Fibroblast of the conjunctiva (primary cell): ENCODE results near the gene PARVB.

ENCODE experiments used
- DNase-seq: peaks from one replicate; pipeline ENCODE4 v3.0.0-alpha.2; 2010; ENCODE audit warnings: low read depth

The PARVB gene

DNA sequence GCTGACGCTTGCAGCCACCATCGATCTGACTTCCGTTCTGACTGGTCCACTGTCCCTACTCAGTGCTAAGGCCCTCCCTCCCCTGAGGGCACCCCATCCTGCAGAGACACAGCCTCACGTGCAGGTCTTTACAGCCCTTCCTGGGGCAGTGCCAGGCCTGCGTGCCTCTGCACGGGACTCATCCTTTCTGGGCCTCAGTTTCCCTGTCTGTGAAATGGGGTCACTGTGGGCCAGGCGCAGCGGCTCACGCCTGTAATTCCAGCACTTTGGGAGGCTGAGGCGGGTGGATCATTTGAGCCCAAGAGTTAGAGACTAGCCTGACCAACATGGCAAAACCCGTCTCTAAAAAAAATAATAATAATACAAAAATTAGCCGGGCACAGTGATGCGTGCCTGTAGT is 138.9 kb downstream of the PARVB start:
- DNase-seq, result no peak

DNA sequence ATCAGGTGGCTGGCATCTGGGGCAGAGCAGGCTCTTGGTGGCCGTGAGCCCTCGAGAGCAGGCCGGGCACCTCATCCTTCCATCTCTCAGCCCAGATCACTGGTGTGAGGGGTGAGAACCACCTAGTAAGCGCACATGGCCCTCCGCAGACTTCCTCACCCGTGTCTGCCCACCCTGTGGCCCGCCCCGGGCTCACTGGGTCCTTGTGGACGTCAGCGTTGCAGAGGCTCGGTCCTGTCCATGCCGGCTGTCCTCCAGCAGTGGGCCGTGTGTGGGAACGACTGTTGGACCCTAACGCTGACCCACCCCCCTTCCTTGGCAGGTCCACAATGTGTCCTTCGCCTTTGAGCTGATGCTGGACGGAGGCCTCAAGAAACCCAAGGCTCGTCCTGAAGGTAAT is 139.4 kb downstream of the PARVB start:
- DNase-seq, result no peak

DNA sequence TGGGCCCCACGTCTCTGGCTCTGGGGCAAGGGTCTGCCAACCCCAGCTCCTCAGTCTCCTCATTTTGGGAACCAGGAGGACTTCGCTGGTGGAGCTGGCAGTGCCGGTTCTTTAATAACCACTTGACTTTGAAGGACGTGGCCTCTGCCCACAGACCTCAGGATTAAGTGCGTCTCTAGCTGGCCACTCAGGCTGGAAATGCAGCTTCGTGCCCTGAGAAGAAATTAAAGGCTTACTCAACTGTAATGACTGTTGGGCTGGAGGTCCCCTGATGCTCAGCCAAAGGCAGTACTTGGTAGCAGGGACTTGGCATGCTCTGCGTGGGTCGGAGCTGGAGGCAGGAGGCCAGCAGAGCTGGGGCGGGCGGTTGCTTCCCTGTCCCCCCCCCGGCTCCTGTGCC is 139.9 kb downstream of the PARVB start:
- DNase-seq, result no peak

DNA sequence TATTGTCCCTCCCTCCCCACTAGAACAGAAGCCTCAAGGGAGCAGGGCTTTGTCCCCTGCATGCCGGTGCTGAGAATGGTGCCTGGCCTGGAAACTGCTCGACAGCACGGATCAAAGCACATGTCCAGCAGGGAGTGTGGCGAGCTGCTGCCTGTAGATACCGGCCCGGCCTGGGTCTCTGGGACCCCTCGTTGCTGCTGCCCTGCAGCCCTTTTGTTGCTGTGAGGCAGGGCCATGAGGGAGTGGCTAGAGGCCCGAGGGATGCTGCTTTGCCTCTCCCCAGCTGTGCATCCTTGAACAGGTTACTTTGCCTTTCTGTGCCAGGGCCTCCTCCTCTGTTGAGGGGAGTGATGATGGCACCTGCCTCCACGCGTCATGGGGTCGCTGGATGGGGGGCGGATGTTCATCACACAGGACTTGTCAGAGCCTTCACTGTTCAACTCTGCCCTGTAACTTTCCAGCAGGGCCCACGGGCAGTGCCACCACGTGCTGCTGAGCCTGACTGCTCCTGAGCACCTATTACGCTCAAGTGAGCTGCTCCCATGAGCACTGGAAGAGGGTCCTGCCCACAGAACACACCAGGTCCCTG is 141.3 kb downstream of the PARVB start:
- DNase-seq, result no peak

DNA sequence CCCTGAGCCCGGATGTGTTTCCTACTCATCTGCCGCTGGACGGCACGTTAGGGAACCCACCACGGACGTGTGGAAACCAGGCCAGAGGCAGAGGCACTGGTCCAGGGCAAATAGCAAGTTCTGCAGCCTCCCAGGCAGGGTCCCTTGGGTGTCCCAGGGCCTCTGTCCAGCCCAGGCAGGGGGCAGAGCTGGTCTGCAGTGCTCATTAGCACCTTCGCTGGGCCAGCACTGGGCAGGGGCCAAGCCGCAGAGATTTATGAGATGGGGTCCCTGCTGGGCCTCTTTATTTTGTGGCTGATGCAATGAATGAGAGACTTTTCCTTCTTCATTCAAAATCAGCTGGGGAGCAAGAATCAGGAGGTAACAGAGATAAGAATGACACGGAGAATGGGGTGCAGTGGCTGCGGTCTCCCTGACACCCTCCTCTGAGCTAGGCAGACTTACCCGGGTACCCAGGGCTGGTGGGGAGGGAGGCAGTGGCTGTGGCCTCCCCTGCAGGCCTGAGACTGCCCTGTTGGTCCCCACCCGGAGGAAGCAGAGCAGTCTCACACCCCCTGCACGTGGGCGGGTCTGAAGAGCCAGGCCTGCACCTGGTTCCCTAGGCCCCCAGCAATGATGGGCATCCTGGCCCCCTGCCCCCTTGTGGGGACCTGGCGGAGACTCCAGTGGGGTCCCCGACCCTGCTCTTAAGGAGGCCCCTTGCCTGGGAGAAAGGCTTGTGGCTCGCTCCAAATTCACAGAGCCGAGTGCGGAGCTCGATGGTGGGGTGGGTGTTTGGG is 142.6 kb downstream of the PARVB start:
- DNase-seq, result no peak

DNA sequence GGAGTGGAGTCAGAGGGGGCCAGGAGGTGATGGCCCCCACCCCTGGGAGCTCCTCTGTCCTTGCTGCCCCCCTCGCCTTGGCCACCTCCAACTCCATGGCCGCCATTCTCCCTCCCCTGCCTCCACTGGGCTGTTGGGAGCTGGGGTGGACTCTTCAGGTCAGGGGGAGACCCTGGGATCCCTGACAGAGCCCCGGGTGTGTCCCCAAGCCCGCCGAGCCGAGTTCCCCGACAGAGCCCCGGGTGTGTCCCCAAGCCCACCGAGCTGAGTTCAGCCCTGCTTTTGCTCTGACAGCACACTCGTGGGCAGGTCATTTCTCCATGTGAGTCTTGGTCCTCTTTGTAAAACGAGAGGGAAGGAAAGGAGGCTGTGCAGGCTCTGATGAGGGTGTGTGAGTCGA is 143.4 kb downstream of the PARVB start:
- no peak for DNase-seq

DNA sequence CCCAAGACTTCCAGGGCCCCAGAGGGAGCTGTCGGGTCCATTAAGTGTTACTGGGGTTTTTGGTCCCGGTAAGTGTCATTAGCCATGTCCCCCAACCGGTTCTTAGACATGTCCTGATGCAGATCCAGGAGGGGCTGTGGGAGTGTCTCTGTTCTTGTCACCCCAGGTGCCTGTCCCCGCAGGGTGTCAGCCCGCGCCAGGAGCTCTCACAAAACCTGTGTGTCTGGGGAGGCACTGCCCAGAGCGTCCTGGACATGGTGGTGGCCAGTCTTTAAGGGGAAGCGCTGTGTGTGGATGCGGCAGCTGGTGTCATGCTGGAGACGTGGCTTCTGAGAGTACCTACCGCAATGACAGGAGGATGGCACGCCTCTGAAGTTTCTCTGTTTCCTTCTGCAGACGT is 144.1 kb downstream of the PARVB start:
- DNase-seq, result no peak

DNA sequence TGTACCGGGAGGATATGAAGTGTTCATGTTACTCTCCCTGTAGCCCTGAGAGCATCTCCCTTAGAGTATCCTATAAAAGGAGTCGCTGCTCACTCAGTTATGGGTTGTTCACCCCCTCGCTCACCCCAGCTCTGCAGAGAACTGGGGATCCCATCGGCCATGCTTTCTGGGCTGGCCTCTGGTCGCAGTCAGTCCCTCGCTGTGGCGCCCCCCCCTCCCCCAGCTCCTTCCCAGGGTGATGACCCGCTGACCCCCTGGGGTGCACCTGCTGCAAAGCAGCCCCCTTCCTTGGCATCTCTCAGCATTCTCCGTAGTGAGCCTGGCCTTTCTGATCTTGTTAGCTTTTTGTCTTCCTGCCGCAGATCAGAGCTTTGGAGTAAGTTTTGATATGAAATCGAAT is 146.4 kb downstream of the PARVB start:
- no peak for DNase-seq

DNA sequence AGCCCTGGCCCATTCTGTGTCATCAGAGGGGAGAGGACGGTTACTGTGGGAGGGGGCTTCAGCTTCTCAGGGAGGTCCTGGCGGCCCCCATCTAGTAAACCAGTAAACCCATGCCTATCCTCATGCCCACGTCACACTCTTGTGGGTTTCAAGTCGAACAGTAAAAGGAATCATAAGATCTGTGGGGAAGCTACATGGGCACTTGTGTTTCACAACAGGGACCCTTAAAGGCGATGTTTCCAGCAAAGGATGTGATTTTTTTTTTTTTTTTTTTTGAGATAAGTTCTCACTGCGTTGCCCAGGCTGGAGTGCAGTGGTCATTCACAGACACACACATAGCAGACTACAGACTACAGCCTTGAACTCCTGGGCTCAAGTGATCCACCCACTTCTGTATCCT is 147.5 kb downstream of the PARVB start:
- no peak for DNase-seq

DNA sequence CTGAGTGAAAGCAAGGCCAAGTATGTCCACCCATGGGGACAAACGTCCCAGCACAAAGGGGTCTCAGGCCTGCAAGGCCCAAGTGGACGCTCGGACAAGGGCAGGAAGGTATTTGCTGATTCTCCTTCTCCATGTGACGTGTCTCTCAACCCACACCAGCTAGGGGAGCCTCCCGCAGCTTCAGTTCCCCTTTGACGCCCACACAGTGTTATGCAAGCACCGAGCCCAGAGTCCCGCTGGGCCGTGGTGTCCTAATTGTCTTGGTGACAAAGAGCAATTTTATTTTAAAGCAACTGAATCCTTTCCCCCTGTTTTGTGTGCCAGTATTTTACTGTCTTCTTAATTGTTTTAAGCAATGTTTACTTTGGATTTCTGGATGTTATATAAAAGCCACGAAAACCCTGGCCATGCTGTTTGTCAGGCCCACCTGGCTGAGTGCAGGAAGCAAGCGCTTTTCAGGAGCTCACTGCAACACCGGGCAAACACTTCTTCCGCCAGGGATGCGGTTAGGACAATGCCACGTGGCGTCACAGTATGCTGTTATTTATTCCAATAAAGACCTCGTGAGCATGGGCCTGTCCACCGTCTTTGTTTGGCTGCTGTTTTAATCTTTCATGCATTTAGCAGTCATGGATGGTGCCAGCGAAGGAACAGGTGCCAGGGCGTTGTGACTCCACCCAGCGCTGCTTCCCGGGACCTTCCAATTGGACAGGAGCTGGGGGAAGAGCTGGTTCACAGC is 148.4 kb downstream of the PARVB start:
- DNase-seq, result no peak

DNA sequence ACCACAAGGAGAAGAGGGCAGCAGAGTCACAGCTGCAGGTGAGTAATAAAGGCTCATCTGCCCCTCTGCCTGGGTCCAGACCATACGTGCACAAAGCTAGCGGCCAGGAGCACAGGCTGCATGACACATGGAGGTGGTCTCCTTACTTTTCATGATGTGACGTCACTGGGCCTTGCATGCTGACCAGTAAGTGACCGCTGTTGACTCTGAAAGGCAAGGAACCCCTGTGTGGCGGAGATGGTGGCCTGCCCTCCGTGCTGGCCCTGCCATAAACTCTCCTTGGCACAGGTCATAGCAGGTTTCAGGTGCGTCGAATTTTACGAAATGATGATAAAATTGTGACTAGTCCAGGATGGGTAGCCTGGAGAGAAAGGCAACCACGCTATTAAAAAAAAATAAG is 149.1 kb downstream of the PARVB start:
- DNase-seq, result no peak

DNA sequence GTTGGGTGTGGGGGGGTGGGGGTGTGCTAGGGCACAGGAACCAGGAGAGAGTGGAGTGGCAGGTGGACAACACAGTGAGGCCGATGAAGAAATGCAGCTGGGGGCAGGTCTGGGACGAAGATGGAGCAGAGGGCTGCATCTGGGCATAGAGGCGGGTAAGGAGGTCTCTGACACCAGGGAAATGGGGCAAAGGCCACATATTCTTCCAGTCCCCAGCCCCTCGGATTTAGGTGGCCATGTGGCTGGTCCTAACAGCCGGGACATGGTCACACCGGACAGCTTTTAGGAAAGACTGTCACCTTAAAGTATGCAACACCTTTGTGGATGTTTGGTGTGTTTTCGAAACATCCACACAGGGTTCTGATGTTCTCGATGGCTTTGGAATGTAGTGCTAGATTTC is 151.6 kb downstream of the PARVB start:
- no peak for DNase-seq

DNA sequence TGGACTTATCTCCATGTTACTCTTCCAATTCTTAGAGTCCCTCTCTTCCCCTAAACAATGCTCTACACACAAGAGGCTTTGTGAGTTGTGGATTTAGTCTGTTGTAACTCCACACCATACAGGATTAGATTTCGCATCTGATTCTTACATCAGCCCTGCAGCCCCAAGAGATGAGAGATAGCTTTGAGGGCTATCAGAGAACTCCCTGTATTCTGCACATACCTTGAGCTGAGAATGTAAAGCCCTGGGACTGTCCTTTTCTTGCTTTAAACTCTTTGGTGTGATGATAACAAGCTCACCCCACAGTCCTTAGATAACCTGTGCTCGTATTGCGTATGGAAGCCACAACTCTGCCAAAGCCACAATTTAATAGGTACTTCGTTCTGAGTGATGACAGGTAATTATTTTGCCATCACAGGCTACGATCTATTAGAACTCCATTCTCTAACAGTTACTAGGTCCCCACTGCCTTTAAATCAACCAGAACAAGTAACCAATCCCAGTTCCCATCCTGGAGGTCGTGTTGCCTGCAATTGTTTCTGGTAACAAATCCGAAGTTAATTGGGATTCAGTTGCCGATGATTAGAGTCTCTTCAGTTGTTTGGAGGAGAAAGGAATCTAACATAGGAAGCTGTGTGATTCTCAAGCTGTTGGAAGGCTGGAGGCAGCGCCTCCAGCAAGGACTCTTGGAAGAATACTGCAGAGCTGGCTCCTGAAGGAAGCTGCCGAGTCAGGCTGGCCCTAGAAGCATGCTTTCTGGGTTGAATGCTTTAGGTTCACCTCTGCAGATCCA is 155.3 kb downstream of the PARVB start:
- DNase-seq, result no peak

DNA sequence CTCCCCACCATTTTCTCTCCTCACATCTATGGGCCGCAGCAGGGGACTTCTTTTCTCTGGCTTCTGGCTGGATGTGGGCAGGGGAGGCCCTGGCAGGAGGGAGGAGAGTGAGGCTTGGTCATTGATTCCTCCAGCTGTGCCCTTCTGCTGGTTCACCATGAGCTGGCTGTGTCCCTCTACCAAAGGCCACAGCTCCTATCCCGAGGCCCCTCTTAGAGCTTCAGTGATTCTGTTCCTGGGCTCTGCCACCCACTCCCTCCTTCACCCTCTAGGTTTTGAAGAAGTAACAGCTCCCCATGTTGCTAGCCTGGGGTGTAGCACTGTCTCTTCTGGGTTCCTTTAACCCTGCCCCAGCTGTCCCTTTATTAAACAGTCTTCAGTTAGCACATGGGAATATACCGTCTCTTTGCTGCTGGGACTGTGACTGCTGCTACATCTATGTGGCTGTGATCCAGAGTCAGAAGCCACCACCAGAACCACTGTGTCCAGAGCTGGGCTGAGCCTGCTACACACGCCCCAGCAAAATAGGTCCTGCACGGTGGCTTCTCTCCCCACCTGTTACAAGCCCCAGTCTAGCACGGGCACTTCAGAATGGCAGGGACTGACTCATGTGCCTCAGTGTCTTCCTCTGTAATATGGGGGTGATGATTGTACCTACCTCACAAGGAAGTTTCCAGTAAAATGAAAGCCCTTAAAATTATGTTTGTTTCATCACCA is 156.0 kb downstream of the PARVB start:
- DNase-seq, result no peak

DNA sequence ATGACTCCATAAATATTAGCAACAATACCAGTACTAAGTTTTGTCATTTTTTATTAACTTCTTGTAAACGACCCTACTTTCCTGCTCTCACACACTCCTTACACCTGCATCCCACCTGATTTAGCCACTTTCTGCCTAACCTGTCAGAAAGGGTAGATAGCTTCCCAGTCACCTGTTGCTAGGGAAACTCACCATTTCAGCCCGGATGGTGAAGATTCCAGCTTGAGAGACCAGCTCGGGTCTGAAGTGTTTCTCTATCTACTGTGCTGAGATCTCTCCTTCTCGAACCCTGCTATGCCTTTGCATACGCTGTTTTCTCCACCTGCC is 156.6 kb downstream of the PARVB start, which contains the start of gene PARVG:
Gene PARVG, plus strand, starts transcription at position 220 of the 327 bp plus-strand sequence. CDS start 2,405 bp downstream, outside the sequence.
- no peak for DNase-seq

DNA sequence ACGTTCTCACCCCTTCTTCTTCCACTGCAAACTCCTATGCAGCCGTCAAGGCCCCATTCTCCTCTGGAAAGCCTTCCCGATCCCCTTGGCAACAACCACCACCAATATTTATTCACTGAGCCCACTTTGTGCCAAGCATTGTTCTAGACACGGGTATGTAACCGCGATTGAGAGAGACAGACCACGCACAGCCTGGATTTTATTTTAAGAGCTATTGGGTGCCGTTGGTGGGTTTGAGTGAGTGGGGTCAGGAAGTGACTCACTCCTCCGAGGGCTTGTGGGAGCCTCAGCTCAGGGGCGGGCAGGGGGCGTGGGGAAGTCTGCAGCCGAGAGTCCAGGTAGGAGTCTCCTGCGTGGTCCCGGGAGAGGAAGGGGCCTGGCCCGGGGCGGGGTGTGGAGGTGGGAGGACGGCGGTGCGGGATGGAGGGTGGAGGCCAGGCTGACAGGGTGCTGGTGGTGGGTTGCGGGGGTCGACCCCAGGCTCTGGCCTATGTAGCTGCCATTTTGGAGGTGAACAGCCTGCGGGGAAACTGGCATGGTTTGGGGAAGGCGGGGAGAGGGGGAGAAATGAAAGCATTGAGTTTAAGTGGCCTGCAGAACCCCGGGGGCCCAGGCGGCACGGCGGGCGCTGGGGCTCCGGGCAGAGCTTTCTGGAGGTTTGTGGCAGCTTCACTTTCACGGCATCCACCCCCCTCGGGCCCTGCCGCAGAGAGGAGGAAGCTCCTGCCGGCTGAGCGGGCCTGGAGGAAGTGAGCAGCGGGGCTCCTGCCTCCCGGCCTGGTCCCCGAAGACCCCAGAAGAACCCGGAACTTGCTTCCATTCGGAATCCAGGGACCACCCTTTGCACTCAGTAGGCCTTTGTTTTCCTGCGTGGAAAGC is 157.2 kb downstream of the PARVB start:
- DNase-seq, result no peak

DNA sequence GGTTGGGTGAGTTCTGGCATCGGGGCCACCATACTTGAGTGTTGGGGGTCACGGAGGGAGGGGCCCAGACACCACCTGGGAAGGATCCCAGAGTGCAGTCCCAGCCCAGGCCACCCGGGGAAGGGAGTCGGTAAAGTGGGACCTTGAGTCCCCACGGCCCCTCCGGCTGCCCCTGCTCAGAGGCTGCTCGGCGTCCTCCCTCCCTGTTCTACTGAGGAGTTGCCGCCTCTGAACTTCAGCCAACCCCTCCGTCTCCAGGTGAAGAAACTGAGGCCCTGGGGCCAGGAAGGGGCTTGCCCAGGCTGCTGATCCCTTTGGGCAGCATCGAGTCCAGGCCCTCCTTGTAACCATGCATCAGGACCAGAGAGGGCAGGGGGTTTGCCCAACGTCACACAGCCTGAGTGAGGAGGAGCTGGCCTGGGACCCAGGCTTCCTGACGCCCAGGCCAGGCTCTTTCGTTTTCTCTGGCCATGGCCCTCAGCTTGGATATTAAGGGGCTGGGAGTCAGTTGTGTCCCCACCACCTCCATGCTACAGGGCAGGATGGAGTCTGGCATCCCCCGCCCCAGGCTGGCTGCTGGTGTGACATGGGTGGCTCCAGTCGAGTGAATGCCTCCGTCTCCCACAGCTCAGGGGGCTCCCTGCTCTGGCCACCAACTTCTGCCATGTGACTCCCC is 157.9 kb downstream of the PARVB start:
- DNase-seq, result no peak

DNA sequence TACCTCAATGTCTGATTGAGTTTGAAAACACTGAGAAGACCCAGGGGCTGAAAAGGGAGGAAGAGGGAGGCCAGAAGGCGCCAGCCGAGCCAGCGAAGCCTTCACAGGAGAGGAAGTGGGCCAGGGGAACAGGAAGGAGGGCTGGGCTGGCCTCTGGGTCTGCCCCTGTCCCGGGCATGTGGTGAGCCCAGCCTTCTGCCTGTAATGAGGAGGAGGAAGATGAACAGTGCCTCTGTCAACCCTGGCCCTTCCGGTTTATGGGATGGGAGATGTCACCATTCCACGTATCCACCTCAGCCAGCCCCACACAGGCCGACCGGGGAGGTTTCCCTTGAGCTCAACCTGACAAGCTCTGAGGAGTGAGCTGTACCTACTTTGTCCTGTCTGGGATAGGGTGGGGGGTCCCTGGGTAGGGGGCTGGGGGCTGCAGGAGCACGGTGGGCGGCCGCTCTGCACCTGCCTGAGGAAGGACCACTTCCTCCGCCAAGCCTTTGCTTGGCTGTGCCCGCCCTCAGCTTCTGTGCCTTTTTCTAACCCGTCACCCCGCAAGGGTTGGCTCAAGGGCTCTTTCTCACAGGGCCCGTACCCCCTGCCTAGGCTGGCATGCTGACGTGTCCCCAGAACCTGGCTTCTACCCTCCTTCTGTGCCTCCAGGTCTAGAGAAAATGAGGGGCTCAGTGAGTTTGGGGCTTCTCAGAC is 158.6 kb downstream of the PARVB start:
- no peak for DNase-seq

DNA sequence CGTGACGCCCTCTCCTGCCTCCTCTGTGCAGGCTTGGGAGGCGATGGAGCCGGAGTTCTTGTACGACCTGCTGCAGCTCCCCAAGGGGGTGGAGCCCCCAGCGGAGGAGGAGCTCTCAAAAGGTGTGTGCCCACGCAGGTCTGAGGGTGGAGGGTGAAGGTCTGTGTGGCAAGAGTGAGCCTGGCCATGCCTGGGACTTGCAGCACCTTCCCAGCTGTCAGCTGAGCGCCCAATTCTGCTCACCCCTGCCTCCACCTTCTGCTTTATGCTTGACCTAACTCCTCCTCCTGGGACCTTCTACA is 159.1 kb downstream of the PARVB start:
- no peak for DNase-seq

DNA sequence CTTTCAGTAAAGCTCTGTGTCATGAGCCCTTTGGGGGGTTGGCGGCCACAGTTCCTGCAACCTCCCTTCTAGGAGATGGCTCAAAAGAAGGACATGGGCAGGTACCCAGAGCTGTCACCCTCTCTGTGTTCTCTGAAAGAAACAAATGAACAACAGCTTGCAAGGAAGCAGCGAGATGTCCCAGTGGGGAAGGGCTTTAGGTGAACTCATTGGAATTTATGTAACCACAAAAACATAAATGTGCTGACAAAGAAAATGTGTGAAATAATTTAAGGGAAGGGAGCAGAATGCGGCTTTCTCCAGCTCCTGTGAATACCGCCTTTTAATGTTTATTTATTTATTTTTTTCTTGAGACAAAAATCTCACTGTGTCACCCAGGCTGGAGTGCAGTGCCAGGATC is 159.9 kb downstream of the PARVB start:
- DNase-seq, result no peak
